H1 (cell line): ENCODE results near the gene HECTD4.

ENCODE experiments used
- NRF1 ChIP-seq: IDR thresholded peaks from 2 replicates; pipeline ENCODE4 v1.6.1; 2011; ENCODE audit warnings: mild to moderate bottlenecking, low read depth, low read length, improper control_type of control experiment
- POLR2A ChIP-seq, 2 experiments: IDR thresholded peaks; 1 replicate in 1 of 2; 2 replicates in 1 of 2; pipeline ENCODE4 v1.6.1; 2011; ENCODE audit warnings: low read depth in 2 of 2, low read length in 2 of 2, mild to moderate bottlenecking in 2 of 2; ENCODE audit errors: control extremely low read depth in 1 of 2
- YY1 ChIP-seq: IDR thresholded peaks from 2 replicates; pipeline ENCODE4 v1.6.1; 2011; ENCODE audit warnings: low read depth, mild to moderate bottlenecking, low read length
- TF ChIP-seq, protein P1 (sequence below), 3 experiments: IDR thresholded peaks; 1 replicate in 2 of 3; 2 replicates in 1 of 3; pipeline versions ENCODE4 v1.5.1 to v1.6.1; 2011; ENCODE audit warnings: low read length in 3 of 3, mild to moderate bottlenecking in 3 of 3, inconsistent platforms in 2 of 3, low read depth in 1 of 3, moderate library complexity in 1 of 3; ENCODE audit not compliant: insufficient read depth in 1 of 3; ENCODE audit errors: control extremely low read depth in 1 of 3

DNA sequence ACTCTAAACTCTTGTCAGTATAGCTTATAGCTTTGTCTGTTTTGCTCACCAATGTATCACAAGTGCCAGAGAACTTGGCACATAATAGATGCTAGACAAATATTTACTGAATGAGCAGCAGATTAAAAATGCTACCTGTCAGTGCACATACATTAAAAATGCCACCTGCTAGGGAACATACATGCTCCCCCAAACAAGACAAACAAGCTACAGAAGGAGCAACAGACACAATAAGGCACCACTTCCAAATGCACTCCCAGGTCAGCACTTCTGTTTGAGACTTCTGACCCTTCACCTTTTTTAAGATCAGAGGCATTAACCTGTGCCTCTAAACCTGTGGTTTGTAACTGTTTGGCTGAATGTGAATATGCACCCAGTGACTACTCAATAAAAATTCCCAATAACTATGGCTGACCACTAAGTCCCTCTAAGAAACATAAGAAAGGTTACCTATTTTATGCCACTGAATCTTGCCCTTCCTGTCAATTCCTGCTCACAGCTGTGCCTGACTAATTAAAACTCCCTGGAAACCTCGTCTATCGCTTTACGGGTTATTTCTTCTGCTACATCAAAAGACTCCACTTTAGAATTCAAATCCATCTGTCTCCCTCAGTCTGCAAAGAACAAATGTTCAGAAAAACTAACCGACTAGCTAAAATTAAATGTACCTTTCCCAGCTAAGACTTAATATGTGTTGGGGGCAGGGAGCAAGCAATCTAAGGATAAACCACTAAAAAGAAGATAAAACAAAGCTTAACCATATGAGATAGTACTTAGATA lies 41.0 kb downstream of the HECTD4 start:
- TF ChIP-seq, protein P1, sequence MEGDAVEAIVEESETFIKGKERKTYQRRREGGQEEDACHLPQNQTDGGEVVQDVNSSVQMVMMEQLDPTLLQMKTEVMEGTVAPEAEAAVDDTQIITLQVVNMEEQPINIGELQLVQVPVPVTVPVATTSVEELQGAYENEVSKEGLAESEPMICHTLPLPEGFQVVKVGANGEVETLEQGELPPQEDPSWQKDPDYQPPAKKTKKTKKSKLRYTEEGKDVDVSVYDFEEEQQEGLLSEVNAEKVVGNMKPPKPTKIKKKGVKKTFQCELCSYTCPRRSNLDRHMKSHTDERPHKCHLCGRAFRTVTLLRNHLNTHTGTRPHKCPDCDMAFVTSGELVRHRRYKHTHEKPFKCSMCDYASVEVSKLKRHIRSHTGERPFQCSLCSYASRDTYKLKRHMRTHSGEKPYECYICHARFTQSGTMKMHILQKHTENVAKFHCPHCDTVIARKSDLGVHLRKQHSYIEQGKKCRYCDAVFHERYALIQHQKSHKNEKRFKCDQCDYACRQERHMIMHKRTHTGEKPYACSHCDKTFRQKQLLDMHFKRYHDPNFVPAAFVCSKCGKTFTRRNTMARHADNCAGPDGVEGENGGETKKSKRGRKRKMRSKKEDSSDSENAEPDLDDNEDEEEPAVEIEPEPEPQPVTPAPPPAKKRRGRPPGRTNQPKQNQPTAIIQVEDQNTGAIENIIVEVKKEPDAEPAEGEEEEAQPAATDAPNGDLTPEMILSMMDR (IDR thresholded peaks at IDR 0.05; ENCODE audit: control extremely low read depth in 1 of 3, insufficient read depth in 1 of 3, low read depth in 1 of 3, low read length in 3 of 3), result no peak
- TF ChIP-seq YY1 (no peak), POLR2A (IDR thresholded peaks at IDR 0.05; ENCODE audit: control extremely low read depth in 1 of 2, low read depth in 2 of 2, low read length in 2 of 2) (no peak), NRF1 (no peak)
